COR-L47 (cell line): Measurements from ENCODE around the gene GOLGA8A.
"Not testable (repeated sequence)": the region's sequence is repeated elsewhere in the genome, so short reads cannot be mapped to it uniquely, and the experiment has no call there.

Experiments used
- DNase-seq: peaks from one replicate; lab custom pipeline; 2025; lab: John Stamatoyannopoulos, UW

The GOLGA8A gene

GRCh38 chr15:34437687-34438086 lies at the start of gene GOLGA8A:
TSS of gene GOLGA8A (minus strand) at chr15:34437808. CDS start at chr15:34389691, 48,117 bp downstream.
- peak; percentile 87 for DNase-seq

- DNase-seq = no peak
Observed at GRCh38 chr15:34483644-34484043, 46.0 kb upstream of the GOLGA8A start.

GRCh38 chr15:34481370-34481769 lies 43.8 kb upstream of the GOLGA8A start:
- DNase-seq = no peak

DNA sequence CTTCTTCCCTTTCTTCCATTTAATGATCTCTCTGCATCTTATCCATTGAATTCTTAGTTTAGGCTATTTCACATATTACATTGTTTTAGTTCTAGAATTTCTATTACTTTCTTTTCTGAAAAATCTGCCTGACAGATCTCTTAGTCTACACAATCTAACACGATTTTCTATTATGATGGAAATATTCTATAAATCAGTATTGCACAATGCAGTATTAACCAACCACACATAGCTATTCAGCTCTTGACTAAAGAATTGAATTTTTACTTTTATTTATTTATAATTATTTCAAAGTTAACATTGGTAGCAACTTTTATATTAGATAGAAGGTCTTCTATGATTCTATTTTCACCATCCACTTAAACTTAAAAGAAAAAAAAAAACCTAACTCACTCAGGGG lies 36.2 kb upstream of the GOLGA8A start:
- DNase-seq = no peak

- DNase-seq = no peak
Observed at GRCh38 chr15:34472947-34473346, 35.3 kb upstream of the GOLGA8A start.

- DNase-seq = no peak
Observed at GRCh38 chr15:34470892-34471291, 33.3 kb upstream of the GOLGA8A start.

GRCh38 chr15:34470091-34470490 lies 32.5 kb upstream of the GOLGA8A start:
- no peak for DNase-seq

DNA sequence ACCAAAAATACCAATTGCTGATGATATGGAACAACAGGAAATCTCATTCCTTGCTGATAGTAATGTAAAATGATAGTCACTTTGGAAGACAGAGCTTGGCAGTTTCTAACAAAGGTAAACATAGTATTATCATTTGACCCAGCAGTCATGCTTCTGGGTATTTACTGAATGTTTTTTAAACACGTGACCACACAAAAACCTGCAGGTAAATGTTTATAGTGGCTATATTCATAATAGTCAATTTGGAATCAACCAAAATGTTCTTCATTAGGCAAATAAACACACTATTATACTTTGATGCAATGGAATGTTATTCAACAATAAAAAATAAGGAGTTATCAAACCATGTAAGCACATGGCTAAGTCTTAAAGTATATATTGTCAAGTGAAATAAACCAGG lies 24.1 kb upstream of the GOLGA8A start:
- DNase-seq = no peak

DNA sequence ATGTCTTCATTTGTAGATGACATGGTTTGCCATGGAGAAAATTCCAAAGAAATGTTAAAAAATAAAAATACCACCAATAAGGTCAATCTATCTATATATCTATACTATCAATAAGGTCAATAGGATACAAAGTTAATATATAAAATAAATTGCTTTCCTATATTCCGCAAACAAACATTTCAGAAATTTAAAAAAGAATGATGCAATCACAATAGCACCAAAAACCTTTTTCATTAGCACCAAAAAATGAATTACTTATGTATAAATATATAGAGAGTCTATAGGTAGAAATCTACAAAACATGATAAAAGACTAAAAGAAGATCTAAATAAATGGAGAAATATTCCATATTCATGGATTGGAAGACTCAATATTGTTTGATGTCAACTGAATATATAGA lies 22.8 kb upstream of the GOLGA8A start:
- no peak for DNase-seq

GRCh38 chr15:34456658-34457057 lies 19.1 kb upstream of the GOLGA8A start:
- no peak for DNase-seq

DNA sequence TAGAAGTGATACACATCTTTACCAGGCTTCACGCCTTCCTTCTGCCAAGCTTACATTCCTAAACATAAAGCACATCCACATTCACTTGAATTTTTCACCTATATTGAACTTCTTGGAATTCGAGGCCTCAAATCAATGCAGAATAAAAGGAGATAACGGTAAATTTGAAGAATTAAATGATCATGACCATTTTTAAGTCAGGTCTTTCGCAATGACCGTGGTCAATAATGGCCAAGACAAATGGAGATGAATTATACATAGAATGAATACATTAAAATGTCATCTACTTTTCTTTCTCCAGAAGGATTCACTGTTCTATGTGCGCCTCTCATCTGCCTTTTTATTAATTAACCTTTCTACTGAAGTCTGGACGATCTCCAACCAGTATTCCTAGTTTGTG lies 5.3 kb upstream of the GOLGA8A start:
- DNase-seq = no peak

- no peak for DNase-seq
Observed at GRCh38 chr15:34439878-34440277, 2.3 kb upstream of the GOLGA8A start.

GRCh38 chr15:34436956-34437442 lies 609 bp downstream of the GOLGA8A start:
- peak; percentile 20 for DNase-seq

GRCh38 chr15:34436126-34436955 lies 1.3 kb downstream of the GOLGA8A start:
- no peak for DNase-seq

DNA sequence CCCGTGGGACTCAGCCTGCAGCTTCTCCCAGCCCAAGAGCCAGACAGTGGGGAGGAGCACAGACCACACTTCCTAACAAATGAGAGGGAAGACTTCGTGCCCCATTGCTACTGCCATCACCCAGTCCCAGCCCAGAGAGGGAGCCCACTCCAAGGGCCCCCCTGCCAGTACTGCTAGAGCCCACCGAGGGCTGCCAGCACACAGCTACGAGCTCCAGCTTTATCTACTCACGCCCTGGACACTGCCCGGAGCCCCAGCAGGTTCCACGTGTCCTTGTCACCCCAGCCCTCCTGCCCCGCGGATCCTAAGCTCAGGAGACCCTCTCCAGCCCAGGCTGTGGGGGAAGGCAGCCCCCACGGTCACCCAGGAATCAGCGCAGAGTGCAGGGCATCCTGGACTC lies 1.9 kb downstream of the GOLGA8A start:
- no peak for DNase-seq

GRCh38 chr15:34434627-34435305 lies 2.8 kb downstream of the GOLGA8A start:
- no peak for DNase-seq

- DNase-seq = not testable (repeated sequence)
Observed at GRCh38 chr15:34433956-34434626, 3.5 kb downstream of the GOLGA8A start.

DNA sequence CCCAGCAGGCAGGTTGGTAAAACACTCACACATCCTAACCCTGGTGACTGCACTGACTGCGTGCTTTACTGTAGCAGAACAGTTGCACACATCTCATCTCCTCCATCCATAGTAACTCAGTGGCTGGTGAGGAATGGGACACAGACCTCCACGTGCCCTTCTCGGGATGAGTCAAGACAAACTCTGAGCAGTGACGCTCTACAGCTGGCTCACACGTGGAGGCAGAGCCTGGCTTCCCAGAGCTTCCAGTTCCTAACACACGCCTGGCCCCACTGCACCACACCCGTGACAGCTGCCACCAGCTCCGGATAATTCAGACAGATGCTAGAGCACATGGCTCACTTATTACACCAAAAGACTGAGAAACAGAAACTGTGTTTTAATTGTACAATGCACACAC lies 7.0 kb downstream of the GOLGA8A start:
- not testable (repeated sequence) for DNase-seq

DNA sequence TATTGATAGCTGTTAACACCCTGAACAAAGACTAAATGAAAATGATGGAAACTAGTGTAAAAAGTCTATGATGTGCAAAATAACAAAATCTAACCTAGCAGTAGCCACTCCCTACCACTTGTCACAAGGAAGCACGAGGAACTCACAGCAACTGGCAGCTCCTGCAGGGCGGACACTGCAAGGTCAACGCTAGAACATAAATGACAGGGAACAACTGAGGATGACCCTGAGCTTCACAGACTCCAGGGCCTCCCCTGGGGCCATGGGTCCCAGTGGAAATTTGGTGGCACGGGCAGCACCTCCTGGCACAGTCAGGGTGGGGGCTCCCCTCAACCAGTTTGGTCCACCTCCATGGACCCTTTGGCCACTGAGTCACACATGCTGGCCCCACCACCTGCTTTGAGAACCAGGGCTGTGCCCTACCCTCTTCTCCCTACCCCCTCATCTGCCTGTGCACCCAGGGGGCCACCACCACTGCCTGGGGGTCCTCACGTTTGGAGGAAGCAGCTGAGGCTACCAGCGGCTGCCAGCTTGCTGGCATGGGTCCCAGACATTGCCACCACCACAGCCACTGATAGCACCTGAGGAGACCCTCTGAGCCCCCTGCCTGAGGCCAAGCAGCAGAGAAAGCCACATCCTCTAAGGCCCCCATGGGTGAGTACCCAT lies 14.1 kb downstream of the GOLGA8A start:
- DNase-seq = not testable (repeated sequence)

- not testable (repeated sequence) for DNase-seq
Observed at GRCh38 chr15:34420953-34421352, 16.7 kb downstream of the GOLGA8A start.

DNA sequence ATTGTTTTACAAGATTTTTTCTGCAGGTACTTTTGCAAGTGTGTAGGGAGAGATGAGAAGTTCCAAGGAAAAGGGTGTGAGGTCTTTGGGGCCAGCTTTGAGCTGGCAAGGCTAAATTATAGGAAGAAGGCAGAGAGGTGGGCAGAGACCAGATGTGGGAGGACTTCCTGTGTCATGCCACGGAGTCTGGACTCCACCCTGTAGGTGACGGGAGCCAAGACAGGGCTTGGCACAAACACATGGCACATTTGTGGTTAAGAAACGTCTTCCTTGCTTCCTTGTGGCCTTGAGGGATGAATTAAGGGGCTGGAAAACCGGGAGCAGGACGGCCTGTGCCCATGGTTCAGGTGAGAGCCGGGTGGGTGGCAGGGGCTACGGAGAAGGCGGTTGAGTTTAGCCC lies 19.2 kb downstream of the GOLGA8A start:
- not testable (repeated sequence) for DNase-seq

DNA sequence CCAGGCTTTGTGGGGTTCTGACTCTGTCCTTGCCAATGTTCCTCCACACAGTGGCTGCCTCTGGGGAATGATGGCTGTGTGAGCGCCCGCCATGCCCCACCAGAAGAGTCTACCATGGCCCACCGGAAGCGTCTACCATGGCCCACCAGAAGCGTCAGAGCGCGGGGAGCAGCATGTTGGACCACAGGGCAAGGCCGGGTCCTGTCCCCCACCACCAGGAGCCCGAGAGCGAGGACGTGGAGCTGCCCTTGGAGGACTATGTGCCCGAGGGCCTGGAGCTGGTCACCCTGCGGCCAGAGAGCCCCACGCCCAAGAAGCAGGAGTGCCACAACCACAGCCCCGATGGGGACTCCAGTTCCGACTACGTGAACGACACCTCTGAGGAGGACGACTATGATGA lies 28.1 kb downstream of the GOLGA8A start:
- not testable (repeated sequence) for DNase-seq
